ENCODE measurements around the gene DNAJB14. TPM values are rescaled to one million over a fixed set of nuclear protein-coding genes. Genes with fewer than 3 reads are reported as not detected.

Gene DNAJB14
- total RNA-seq, 1 experiment from 2014 or later: 52.5 TPM

GRCh38 chr4:99846891-99847290 is 99.5 kb downstream of the DNAJB14 start:
- TF ChIP-seq EZH2 (IDR thresholded peaks at IDR 0.05): no peak
- TF ChIP-seq ZFX (IDR thresholded peaks at IDR 0.05): no peak
- no peak for TF ChIP-seq YY1 (IDR thresholded peaks at IDR 0.05; ENCODE audit: extremely low read depth, insufficient replicate concordance, low read depth, low read length)
- TF ChIP-seq, protein P1, sequence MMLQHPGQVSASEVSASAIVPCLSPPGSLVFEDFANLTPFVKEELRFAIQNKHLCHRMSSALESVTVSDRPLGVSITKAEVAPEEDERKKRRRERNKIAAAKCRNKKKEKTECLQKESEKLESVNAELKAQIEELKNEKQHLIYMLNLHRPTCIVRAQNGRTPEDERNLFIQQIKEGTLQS (IDR thresholded peaks at IDR 0.05): no peak
- TF ChIP-seq ELF1 (IDR thresholded peaks at IDR 0.05; ENCODE audit: borderline replicate concordance, low read depth): no peak
- TF ChIP-seq POLR2AphosphoS5 (IDR thresholded peaks at IDR 0.05; ENCODE audit: low read depth, low read length): no peak
- no peak for TF ChIP-seq TCF7L2 (IDR thresholded peaks at IDR 0.05; ENCODE audit: borderline replicate concordance, extremely low read depth, insufficient read depth, insufficient read length)
- no peak for TF ChIP-seq RAD21 (IDR thresholded peaks at IDR 0.05; ENCODE audit: low read depth)
- TF ChIP-seq CTCF (IDR thresholded peaks at IDR 0.05 in 2 of 3, conservative IDR thresholded peaks at IDR 0.05 in 1 of 3; ENCODE audit: borderline replicate concordance in 1 of 3, insufficient read depth in 1 of 3, low read depth in 2 of 3, low read length in 2 of 3): no peak
- no peak for TF ChIP-seq EZH2phosphoT487 (IDR thresholded peaks at IDR 0.05; ENCODE audit: borderline replicate concordance)
- no peak for TF ChIP-seq FOSL1 (IDR thresholded peaks at IDR 0.05; ENCODE audit: low read depth)
- BruUV-seq (replicated peaks): no TSS peak
- no peak overlapping the region for H3K4me2 ChIP-seq (ENCODE audit: low read length)
- peaks cover 0 to 5% of the 10 kb centered on the region in 2 experiments; a peak in 1 of 4 replicates for H3K4me1 ChIP-seq (ENCODE audit: control insufficient read depth in 1 of 2, insufficient read depth in 2 of 2, low read length in 2 of 2)
- POLR2A ChIA-PET: no interaction called here
- no peaks in the 10 kb centered on the region for H3K27me3 ChIP-seq (ENCODE audit: insufficient read depth, low read length)
- ATAC-seq (no peak), DNase-seq (ENCODE audit: low read depth, low spot score) (no peak)
- H3K9ac ChIP-seq (ENCODE audit: low read length): no peak overlapping the region
- no peaks in the 10 kb centered on the region for H3K36me3 ChIP-seq (ENCODE audit: control insufficient read depth in 1 of 2, insufficient read depth in 2 of 2, low read length in 2 of 2)
- RAD21 ChIA-PET (ENCODE audit: low non-redundant PET in 1 of 2, low total read pairs in 2 of 2, uncharacterized antibody in 2 of 2, unreplicated experiment in 2 of 2): no interaction called here
- no peak overlapping the region for H3K4me3 ChIP-seq (replicated peaks in 1 of 2; ENCODE audit: low read depth in 1 of 2, low read length in 2 of 2)
- intact Hi-C loops (cut with micrococcal nuclease): no loop called here
- H3K9me2 ChIP-seq (ENCODE audit: insufficient read depth): no peaks in the 10 kb centered on the region
- no peak overlapping the region for H2AFZ ChIP-seq (ENCODE audit: low read depth, low read length, poor library complexity, severe bottlenecking)
- CTCF ChIA-PET: no interaction called here
- no peaks in the 10 kb centered on the region for H4K20me1 ChIP-seq (ENCODE audit: insufficient read depth)
- H3K27ac ChIP-seq (ENCODE audit: low read depth, low read length): no peak overlapping the region
- no peaks in the 10 kb centered on the region for H3K9me3 ChIP-seq (ENCODE audit: control insufficient read depth in 1 of 2, insufficient read depth in 1 of 2, low read depth in 1 of 2, low read length in 2 of 2)
- H3K79me2 ChIP-seq (ENCODE audit: insufficient read depth, low read length): no peaks in the 10 kb centered on the region

Other genes starting within 250 kb of the DNAJB14 start
- 0.76 TPM for gene DAPP1, start 129.8 kb downstream of the DNAJB14 start, total RNA-seq (2021; ENCODE audit: unreplicated experiment)
- gene LAMTOR3, start 52.2 kb downstream of the DNAJB14 start, total RNA-seq (2021; ENCODE audit: unreplicated experiment): 21.0 TPM
- gene H2AZ1, start 3.7 kb upstream of the DNAJB14 start, total RNA-seq (2021; ENCODE audit: unreplicated experiment): 839 TPM
- gene DDIT4L, start 243.8 kb upstream of the DNAJB14 start, total RNA-seq (2021; ENCODE audit: unreplicated experiment): 7.0 TPM

Measured in HCT116 (cell line).